NB4 (cell line): Measurements from ENCODE around the gene DDRGK1.

Source experiments
- DNase-seq: peaks from one replicate; pipeline ENCODE4 v3.0.0; 2010; ENCODE audit warnings: low read depth
- H3K4me3 ChIP-seq: one replicate; pipeline ENCODE4 v1.5.1; 2011; ENCODE audit warnings: mild to moderate bottlenecking, low read depth, low read length, moderate library complexity
- MYC ChIP-seq: IDR thresholded peaks from 2 replicates; pipeline ENCODE4 v1.6.1; 2011; ENCODE audit warnings: low read depth, low read length
- POLR2A ChIP-seq: IDR thresholded peaks from 2 replicates; pipeline ENCODE4 v1.6.1; 2011; ENCODE audit warnings: mild to moderate bottlenecking; ENCODE audit not compliant: insufficient read length; ENCODE audit errors: extremely low read depth
- TF ChIP-seq, protein P1 (sequence below): IDR thresholded peaks from one replicate; pipeline ENCODE4 v1.5.1; 2012; ENCODE audit warnings: low read depth, low read length
- TF ChIP-seq, protein P2 (sequence below): IDR thresholded peaks from 2 replicates; pipeline ENCODE4 v1.6.1; 2011; ENCODE audit warnings: low read depth, low read length

DDRGK1 gene

DNA sequence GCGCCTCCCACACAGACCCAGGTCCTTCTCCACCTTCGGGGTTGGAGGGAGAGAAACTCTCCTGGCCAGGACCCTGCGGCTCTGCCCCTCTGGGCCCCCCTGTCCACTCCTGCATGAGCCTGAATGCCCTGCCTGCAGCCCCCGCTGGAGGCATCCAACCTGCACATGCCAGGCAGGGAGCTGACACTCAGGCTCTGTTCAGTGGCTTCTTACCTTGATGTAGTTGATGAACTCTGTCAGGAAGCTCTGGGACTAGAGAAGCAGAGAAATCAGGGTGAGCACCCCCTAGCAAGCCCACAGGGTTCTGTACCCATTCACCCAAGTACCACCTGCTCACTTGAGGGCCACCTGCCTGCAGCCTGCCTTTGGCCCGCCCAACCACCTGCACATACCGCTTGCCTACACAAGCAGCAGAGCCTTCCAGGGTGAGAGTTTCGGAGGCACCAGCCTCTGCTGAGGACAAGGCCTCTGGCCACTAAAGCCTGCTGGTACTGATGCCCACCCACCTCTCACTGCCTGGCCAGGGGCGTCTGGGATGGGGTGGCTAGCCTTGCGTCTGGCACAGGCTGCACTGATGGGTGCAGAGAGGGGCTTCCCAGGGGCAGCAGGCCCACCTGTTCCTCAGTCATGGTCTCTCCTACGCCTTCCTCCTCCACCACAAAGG is 9.7 kb downstream of the DDRGK1 start:
- H3K4me3 ChIP-seq = no peak overlapping the region
- no peak for DNase-seq
- TF ChIP-seq, protein P1, sequence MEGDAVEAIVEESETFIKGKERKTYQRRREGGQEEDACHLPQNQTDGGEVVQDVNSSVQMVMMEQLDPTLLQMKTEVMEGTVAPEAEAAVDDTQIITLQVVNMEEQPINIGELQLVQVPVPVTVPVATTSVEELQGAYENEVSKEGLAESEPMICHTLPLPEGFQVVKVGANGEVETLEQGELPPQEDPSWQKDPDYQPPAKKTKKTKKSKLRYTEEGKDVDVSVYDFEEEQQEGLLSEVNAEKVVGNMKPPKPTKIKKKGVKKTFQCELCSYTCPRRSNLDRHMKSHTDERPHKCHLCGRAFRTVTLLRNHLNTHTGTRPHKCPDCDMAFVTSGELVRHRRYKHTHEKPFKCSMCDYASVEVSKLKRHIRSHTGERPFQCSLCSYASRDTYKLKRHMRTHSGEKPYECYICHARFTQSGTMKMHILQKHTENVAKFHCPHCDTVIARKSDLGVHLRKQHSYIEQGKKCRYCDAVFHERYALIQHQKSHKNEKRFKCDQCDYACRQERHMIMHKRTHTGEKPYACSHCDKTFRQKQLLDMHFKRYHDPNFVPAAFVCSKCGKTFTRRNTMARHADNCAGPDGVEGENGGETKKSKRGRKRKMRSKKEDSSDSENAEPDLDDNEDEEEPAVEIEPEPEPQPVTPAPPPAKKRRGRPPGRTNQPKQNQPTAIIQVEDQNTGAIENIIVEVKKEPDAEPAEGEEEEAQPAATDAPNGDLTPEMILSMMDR = no peak
- TF ChIP-seq, protein P2, sequence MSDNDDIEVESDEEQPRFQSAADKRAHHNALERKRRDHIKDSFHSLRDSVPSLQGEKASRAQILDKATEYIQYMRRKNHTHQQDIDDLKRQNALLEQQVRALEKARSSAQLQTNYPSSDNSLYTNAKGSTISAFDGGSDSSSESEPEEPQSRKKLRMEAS = no peak
- TF ChIP-seq MYC (no peak), POLR2A (no peak)

DNA sequence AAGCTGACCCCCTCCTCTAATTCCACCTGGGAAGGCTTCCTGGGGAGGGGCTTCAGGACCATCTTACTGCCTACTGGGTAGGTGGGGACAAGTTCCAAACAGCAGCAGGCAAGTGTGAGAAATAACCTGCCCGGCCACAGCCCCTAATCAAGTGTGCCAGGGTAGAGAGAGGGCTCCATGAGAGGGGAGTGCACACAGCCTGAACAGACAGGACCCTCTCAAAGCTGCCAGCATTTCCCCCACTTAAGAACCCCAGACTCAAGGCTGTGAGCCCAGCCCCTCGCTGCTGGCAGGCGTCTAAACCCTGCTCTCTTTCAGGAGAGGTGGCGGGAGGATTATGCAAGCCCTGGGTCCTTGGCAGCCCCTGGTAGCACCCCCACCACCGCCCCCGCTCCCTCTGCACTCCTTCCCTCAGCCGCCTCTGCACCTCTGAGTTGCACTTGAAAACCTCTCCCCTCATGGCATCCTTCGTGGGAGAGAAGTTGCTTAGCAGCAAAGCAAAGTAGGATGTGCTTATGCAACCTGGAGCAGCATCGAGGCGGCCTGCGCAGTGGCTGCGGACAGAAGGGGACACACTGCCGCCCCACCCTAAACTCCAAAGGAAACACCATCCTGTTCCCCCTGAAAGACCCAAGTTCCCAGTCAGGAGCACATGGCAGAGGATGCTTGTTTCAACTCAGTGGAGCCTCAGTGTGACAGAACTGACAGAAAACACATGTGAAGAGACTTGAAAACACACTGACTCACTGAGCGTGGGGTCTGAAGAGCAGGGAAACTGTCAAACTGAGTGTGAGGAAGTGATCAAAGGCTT is 10.5 kb downstream of the DDRGK1 start:
- TF ChIP-seq POLR2A (no peak), MYC (no peak)
- TF ChIP-seq, protein P2 = no peak
- TF ChIP-seq, protein P1 = no peak
- H3K4me3 ChIP-seq = no peak overlapping the region
- no peak for DNase-seq

DNA sequence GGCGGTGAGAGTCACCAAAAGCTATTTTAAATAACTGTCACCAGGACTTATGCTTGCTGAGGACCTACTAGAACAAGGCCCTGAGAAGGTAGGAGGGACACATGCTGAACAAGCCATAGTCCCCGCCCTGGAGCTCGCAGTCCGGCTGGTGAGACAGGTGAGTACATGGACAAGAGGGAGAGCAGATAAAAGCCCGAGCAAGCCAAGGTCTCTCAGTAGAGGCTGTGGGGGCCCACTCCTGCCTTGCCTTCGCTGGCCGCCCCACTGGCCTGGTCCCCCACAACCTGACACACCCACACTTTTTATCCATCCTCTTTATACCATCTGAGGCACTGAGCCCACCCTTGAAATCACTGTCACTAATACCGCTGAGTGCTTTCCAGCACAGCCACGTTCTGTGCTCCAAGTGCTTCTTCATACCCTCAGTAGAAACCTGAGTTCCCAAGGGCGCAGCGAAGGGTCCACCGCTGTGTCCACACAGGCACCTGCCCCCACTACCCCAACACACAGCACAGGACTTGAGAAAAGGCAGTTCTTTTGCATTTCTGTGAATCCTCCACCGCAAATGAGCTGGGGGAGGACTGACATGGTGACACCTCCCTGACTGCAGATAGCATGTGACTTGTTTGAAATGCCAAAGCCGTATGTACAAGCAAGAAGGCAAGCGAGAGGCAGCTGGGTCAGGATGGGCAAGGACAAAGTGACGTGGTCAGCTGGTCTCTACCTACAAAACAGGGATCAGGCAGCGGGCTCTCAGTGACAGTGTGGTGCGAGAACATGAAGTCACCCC is 12.1 kb downstream of the DDRGK1 start:
- no peak for DNase-seq
- H3K4me3 ChIP-seq = no peak overlapping the region
- TF ChIP-seq, protein P2 = no peak
- TF ChIP-seq POLR2A = no peak
- TF ChIP-seq, protein P1 = no peak
- no peak for TF ChIP-seq MYC

DNA sequence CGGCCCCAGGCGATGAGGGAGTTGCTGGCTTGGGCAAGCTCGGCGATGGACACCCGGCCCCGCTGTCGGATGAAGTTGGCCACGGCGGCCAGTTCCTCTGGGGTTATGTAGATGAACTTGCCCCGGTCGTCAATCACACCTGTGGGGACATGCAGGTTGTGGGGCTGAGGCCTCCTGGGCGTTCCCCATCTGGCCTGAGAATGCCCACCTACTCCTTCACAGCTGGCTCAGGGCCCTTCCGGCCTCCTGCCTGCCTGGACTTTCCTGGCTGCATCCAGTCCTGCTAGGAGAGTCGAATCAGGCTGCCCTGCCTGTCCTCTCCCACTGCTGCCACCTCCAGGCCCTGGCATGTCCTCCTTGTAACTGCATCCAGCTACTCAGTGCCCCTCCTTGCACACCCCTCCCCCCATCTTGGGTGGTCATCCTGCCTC is 13.8 kb downstream of the DDRGK1 start:
- no peak overlapping the region for H3K4me3 ChIP-seq
- no peak for DNase-seq
- TF ChIP-seq, protein P2 = no peak
- TF ChIP-seq MYC (no peak), POLR2A (no peak)
- TF ChIP-seq, protein P1 = no peak

DNA sequence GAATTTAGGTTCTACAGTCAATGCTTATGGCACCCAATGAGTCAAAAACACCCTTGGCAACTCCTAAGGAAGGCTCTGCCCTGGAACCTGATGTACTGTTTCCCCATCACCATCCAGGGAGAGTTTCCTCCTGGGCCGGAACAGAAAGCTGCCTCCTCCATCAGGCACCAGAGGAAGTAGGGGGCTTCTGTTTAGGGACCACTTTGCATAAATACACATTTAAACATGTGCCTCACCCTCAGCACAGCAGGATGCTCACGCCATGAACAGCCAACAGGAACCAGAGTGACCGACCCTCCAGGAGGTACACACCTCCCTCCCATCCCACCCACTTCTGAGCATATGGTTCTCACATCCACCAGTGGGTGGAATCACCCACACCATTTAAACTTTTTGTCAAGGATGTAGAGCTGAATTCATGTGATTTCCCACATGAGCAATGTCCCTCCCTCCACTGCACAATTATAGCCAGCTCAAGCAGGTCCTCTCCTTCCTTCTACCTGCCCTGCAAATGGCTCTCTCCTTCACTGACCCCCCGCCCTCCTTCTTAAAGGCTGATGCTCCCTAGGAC is 14.8 kb downstream of the DDRGK1 start:
- H3K4me3 ChIP-seq = no peak overlapping the region
- DNase-seq = no peak
- no peak for TF ChIP-seq MYC
- TF ChIP-seq, protein P1 = no peak
- TF ChIP-seq POLR2A = no peak
- TF ChIP-seq, protein P2 = no peak
